Activated CD4-positive, alpha-beta T cell treated with anti-CD3 and anti-CD28 coated beads, Interleukin-2, Interleukin-6, amounts not matched to agents 100 ng/mL and 50 ng/mL, durations not matched to agents 16 hours and 8 hours (primary cell): ENCODE results near the gene CAV2.

ENCODE experiments used
- DNase-seq: peaks from one replicate; pipeline ENCODE4 v3.0.0-alpha.2; 2020

Gene CAV2

GRCh38 chr7:116496653-116497052 is 2.9 kb upstream of the CAV2 start:
- no peak for DNase-seq

GRCh38 chr7:116497708-116498107 is 1.8 kb upstream of the CAV2 start:
- no peak for DNase-seq

- DNase-seq = peak; percentile 45
These were observed 728 bp downstream of the CAV2 start for GRCh38 chr7:116500078-116500853.

GRCh38 chr7:116501425-116502167 is 2.1 kb downstream of the CAV2 start:
- no peak for DNase-seq

- no peak for DNase-seq
These were observed 2.9 kb downstream of the CAV2 start for GRCh38 chr7:116502201-116503096.

- no peak for DNase-seq
These were observed 4.3 kb downstream of the CAV2 start for GRCh38 chr7:116503835-116504234.

- DNase-seq = no peak
These were observed 5.7 kb downstream of the CAV2 start for GRCh38 chr7:116505278-116505677.

GRCh38 chr7:116505823-116506222 is 6.3 kb downstream of the CAV2 start:
- no peak for DNase-seq

GRCh38 chr7:116509982-116510579 is 10.5 kb downstream of the CAV2 start:
- no peak for DNase-seq

- no peak for DNase-seq
These were observed 11.3 kb downstream of the CAV2 start for GRCh38 chr7:116510795-116511194.

- DNase-seq = peak; percentile 36
These were observed 12.3 kb downstream of the CAV2 start for GRCh38 chr7:116511552-116512519.

- no peak for DNase-seq
These were observed 13.1 kb downstream of the CAV2 start for GRCh38 chr7:116512520-116513188.

GRCh38 chr7:116515584-116515983 is 16.0 kb downstream of the CAV2 start:
- DNase-seq = no peak

GRCh38 chr7:116516324-116516723 is 16.8 kb downstream of the CAV2 start:
- DNase-seq = no peak

GRCh38 chr7:116517626-116518025 is 18.1 kb downstream of the CAV2 start:
- DNase-seq = no peak

- DNase-seq = no peak
These were observed 19.4 kb downstream of the CAV2 start for GRCh38 chr7:116518961-116519360.

- no peak for DNase-seq
These were observed 21.6 kb downstream of the CAV2 start for GRCh38 chr7:116521046-116521664.

- no peak for DNase-seq
These were observed 22.7 kb downstream of the CAV2 start for GRCh38 chr7:116522247-116522646.

GRCh38 chr7:116524221-116524608 is 24.7 kb downstream of the CAV2 start:
- DNase-seq = no peak

- DNase-seq = peak; percentile 30
These were observed 25.2 kb downstream of the CAV2 start, which contains the start of gene CAV1 for GRCh38 chr7:116524609-116525297. CAV1 (plus strand) TSS chr7:116525036; CDS start chr7:116525063, 27 bp downstream.
